GM19395 (cell line): ENCODE data around the gene HSD3B7.
A peak's percentile ranks its signal among the peaks of the same experiment; 100 is the strongest.
"Not testable (repeated sequence)": the region's sequence is repeated elsewhere in the genome, so short reads cannot be mapped to it uniquely, and the experiment has no call there.

Experiments used
- ATAC-seq: cut with Tn5 transposase; IDR thresholded peaks from one replicate; pipeline ENCODE4 v1.9.1; 2021; ENCODE audit warnings: mild to moderate bottlenecking, moderate library complexity; ENCODE audit not compliant: unreplicated experiment

The HSD3B7 gene

DNA sequence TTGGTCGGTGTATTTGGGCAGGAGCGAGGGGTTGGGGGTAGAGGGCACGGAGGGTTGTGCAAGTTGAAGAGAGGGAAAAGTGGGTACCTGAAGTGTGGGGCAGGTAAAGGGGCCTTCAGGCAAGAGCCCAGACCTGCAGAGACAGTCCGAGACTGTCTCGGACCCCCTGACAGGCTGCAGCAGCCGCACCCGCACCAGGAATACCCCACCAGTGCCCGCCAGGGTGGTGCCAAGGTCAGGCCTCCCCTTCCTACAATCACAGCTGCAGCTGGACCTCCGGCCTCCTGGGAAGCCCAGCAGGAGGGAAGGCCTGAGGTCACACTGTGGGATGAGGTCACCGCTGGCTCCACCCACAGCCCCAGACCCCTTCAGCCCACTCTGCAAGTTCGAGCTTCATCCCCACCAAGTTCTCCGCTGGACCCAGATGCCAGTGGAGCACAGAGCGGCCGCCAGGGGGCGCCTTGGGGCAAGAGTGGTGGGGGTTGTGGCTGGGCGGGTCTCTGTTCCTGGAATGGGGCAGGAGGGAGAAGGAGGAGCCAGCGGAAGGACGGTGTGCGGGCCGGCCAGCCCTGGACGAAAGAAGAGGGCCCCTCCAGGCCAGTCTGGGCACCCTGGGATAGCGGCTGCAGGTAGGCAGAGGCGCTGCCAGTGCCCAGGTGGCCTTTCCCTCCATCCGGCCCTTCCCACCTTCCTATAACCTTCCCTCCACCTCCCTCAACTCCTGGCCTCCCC lies at the start of gene HSD3B7:
TSS of gene HSD3B7 (plus strand) at position 539 of the 732 bp plus-strand sequence. CDS start 452 bp downstream, outside the sequence.
- no peak for ATAC-seq

DNA sequence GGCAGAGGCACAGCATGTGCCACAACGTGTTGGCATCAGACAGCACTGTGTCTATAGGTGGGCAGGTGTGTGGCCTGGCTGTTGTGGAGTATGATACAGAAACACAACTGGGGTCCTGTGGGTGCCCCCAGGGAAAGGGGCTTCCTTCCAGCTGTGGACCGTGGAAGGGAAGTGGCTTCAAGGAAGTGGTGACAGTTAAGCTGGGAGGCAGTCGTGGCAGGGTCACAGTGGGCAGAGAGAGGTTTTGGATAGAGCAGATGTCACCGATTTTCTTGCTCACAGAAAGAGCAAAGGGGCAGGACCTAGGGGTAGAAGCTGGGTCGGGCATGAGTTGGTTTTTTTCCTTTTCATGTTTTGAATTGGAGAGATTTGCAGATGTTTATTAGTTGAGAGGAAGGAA lies 47.3 kb upstream of the HSD3B7 start:
- no peak for ATAC-seq

DNA sequence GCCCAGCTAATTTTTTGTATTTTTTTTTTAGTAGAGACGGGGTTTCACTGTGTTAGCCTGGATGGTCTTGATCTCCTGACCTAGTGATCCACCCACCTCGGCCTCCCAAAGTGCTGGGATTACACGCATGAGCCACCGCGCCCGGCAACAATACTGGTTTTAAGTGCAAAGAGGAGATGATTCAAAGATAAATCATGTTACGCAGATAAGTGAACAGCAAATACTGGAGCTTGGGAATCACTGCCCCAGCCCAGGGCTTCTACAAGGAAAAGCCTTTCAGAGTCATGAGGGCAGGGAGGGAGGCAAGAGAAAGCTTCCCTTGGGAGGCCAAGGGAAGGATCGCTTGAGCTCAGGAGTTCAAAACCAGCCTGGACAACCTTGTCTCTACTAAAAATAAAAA lies 45.4 kb upstream of the HSD3B7 start:
- not testable (repeated sequence) for ATAC-seq

DNA sequence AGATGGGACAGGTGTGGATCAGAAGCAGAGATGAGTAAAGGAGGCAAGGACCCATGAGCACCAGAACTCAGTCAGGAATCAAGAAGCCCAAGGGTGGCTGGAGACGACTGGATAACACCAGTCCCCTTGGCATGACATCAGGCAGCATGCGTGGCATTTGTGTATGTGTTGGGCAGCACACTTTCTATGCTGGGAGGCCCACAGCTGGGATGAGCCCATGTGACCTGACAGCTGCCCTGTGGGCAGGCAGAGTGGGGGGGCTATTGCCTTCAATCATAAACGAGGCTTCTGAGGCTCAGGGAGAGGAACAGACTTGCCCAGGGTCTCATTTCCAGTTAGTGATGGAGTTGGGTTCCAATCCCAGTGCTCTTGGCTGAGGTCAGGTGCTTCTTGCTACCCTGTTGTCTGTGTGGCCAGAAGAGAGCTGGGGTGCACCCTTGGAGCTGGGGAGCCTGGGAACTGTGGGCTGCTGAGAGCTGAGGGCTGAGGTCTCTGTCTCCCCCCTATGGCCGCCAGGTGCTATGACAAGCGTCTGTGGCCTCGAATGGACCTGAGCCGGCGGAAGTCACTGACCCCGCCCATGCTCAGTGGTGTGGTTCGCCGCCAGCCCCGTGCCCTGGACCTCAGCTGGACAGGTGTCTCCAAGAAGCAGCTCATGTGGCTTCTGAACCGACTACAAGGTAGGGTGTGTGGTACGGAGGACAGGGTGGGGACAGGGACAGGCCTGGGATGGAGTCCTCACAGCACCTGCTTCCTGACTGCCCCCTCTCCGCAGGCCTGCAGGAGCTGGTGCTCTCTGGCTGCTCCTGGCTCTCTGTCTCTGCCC lies 43.2 kb upstream of the HSD3B7 start:
- ATAC-seq, result peak; percentile 89

DNA sequence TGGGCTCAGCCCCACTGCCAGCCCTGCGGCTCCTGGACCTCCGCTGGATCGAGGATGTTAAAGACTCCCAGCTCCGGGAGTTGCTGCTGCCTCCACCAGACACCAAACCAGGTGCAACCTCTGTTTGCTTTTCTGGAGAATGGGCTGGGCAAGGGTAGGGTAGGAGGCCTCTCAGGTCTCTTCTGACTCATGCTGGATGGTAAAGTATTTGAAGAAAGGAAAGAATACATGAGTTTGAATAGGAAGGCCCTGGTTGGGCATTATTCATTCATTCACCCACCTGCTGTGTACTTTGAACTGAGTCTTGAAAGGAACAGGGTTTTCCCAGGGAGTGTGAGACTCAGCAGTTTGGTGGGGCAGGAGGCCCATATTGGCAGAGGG lies 42.6 kb upstream of the HSD3B7 start:
- ATAC-seq, result peak; percentile 3

DNA sequence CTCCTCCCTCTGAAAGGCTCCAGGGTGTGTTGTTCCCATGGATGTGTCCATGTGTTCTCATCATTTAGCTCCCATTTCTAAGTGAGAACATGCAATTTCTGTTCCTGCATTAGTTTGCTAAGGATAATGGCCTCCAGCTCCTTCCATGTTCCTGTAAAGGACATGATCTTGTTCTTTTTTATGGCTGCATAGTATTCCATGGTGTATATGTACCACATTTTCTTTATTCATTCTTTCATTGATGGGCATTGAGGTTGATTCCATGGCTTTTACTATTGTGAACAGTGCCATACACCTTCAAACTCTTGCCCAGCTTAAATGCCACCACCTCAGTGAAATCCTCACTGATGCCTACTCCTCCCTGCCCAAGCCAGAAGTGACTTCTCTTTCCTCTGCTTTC lies 40.7 kb upstream of the HSD3B7 start:
- no peak for ATAC-seq

DNA sequence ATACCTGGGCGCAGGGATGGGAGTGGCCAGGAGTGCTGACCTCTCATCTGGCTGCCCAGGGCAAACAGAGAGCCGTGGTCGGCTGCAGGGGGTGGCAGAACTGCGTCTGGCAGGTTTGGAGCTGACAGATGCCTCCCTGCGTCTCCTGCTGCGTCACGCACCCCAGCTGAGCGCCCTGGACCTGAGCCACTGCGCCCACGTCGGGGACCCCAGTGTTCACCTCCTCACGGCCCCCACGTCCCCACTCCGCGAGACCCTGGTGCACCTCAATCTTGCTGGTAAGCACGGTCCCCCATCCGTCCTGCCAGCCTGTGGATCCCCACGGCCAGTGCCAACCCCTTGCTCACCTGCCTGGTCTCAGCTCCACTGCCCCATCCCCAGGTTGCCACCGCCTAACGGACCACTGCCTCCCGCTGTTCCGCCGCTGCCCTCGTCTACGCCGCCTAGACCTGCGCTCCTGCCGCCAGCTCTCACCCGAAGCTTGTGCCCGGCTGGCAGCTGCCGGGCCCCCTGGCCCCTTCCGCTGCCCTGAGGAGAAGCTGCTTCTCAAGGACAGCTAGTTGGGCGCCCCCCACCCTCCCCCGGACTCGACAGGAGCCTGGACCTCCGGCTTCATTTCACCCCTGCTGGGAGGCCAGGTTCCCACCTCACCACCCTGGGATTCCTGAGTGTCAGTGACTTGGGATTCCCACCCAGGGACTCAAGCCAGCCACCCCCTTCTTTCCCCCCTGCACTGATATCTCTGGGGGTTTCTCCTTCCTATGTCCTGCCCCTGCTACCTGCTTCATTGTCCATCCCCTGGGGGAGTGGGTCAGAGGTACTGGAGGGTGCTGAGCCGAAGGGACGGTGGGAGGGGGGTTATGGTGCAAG lies 38.1 kb upstream of the HSD3B7 start:
- no peak for ATAC-seq

DNA sequence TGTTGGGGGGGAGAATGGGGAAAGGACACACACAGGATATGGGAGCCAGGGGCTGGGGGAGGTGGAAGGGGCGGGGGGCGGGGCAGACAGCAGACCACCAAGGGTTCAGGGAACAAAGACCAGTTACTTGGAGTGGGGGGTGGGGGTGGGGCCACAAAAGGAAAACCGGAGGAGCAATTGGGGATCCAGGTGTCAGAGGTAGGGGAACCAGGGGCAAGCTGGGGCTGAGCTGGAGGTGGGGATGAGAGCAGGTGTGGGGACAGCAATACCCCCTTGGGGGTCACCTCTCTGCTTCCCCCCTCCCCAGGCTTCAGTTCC lies 37.5 kb upstream of the HSD3B7 start:
- ATAC-seq, result no peak

DNA sequence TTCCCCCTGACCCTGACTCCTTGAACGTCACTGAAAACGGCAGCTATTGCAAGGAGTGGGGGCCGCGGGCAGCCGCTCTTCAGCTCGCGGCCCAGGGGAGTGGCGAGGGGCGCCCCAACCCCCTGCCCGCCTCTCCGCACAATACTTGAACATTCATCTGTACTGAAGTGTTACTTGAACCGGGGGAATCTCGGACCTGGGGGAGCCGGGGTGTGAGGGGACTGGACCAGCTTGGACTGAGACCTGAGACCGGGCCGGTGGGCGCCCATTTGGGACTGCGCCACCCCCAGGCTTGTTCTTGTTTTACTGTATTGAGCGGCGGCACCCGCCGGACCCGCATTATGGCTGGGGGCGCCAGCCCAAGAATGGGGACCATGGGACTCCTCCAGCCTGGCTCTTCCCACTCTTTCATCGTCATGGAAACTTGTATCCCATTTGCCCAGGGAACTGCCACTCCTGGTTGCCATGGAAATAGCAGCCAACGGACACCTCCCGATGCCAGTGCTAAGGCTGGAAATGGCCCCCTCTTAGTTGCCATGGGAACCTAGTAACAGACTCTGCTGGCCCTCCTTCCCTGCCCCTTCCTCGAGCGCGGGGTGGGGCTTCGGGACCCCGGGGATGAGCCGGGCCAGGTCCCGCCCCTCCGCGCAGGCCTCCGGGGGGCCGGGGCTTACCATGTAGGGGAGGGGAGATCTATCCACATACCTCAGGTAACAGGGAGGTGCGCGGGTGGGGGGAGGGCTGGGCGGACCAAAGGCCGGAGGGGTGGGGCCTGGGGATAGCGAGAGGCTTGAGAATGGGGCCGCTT lies 36.9 kb upstream of the HSD3B7 start:
- ATAC-seq, result peak; percentile 24

DNA sequence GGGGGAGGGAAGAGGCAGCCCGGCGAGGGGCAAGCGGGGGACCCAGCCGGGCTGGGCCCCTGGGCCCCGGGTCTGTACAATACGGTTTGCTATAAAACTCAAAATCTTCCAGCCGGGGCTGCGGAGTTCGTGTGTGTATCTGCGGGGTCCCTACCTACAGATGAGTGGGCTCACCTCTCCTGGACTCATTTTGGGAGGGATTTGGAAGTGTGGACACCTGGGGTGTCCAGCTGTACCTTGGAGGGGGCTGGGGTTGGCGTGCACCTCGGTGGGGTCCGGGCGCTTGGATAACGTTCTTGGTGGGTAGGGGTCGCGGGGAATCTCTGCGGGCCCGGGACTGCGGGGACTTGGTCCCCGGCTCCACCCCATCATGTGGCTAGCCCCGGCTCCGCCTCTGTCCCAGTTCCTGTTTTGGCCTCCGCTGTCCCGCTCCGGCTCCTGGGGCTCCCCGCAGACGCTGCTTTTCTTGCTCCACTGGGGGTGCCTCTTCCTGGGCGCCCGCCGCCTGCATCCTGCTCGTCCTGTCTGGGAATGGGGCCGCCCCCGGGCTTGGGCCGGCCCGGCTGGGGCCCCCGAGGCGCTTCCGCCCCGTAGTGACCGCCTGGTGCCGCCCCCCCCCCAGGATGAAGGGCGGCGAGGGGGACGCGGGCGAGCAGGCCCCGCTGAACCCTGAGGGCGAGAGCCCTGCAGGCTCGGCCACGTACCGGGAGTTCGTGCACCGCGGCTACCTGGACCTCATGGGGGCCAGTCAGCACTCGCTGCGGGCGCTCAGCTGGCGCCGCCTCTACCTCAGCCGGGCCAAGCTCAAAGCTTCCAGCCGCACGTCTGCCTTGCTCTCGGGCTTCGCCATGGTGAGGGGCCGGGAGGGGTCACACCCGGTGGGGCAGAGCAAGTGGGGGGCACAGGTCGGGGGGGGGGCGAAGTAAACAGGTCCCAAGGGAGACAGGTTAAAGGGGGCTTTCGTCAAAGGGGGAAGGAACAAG lies 36.0 kb upstream of the HSD3B7 start, which contains the start of gene ORAI3:
TSS of gene ORAI3 (plus strand) at position 402 of the 983 bp plus-strand sequence. CDS start at position 624, 222 bp downstream.
- peak; percentile 58 for ATAC-seq

DNA sequence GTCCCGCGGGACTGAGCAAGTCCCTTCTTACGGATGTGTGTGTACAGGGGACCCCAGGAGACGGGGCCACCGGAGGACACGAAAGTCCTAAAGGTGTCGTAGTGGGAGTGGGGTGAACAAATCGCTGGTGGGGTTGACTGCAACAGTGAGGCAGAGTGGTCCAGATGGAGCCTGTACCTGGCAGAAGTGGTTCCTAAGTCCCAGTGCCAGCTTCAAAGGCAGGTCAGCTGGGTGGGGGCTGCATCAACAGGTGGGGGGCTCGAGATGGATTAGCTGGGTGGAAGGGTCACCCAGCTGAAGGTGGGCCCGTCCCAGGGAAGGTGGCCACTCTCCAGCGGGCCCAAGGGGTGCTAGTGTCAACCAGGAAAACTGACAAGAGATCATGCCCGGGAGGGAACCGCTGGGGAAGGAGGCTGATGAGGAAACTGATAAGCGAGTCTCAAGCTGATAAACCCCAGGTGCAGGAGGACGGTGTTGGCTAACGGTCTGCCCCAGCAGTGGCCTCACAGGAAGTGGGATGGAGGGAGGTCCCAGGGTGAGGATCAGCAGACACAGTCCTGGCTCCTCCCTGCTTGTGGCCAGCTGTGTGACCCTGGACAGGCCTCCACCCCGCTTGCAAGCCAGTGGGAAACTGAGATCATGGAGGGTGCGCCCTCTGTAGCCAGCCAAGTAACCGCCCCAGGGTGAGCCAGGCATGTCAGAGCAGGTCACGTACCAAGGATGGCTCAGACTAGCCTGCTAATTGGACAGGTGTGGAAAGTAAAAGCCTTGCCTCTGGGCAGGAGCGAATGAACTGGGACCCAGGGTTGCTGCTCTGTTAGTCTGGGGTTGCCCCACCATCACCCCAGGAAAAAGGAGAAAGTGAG lies 35.1 kb upstream of the HSD3B7 start:
- peak; percentile 55 for ATAC-seq

DNA sequence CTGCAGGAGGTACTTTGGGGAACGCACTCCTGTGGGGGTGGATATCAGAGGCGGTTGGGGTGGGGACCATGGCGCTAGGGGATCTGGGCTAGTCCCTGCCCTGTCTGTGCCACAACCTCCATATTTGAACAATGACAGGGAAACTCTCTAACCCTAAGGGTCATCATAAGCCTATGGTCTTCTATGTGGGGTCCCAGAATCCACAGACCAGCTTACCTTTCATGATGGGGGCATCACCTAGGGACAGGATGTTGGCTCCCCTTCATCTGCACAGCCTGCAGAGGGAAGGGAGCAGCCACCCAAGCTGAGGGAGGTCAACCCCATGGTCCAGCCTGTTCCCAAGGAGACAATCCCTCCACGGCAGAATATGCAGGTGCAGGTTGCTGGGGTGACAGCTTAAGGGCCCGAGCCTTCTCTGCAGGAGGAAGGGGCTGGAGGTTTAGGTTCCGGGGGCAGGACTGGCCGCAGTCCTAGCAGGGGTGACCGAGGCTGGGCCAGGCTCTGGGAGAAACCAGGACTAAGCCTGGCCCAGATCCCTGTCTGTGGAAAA lies 34.4 kb upstream of the HSD3B7 start:
- ATAC-seq, result no peak

DNA sequence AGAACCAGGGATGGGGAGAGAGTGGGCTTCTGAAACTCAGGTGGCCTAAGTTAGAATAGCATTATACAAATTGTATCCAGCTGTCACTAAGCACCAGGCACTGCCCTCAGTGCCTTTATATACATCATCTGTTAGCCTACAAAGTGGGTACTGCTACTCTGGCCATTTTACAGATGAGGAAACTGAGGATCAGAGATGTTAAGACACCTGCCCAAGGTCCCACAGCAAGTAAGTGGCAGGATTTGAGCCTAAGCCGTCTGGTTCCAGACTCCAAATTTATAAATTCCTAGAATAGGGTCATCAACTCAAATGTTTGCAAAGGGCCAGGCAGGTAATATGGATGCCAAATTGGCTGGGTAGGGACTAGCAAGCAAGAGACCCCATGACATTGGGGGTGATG lies 33.8 kb upstream of the HSD3B7 start:
- no peak for ATAC-seq

DNA sequence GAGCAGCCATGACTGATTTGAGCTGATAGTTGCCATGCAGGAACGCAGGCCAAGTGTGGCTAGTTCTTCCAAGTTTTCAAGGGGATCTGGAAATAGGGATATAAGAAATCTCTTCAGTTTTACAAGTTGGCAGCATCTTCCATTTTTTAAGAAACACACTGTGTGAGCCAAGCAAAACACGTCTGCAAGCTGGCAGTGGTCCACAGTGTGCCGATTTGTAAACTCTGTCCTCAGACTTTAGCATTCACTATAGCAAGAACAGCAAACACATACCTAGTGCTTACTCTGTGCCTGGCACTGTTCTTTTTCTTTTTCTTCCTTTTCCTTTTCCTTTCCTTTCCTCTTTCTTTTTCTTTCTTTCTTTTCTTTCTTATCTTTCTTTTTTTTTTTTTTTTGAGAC lies 33.3 kb upstream of the HSD3B7 start:
- no peak for ATAC-seq

DNA sequence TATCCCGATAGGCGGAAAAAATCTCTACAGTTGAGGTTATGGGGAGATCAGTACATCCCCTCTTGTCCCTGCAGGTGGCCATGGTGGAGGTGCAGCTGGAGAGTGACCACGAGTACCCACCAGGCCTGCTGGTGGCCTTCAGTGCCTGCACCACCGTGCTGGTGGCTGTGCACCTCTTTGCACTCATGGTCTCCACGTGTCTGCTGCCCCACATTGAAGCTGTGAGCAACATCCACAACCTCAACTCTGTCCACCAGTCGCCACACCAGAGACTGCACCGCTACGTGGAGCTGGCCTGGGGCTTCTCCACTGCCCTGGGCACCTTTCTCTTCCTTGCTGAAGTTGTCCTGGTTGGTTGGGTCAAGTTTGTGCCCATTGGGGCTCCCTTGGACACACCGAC lies 31.9 kb upstream of the HSD3B7 start:
- no peak for ATAC-seq

DNA sequence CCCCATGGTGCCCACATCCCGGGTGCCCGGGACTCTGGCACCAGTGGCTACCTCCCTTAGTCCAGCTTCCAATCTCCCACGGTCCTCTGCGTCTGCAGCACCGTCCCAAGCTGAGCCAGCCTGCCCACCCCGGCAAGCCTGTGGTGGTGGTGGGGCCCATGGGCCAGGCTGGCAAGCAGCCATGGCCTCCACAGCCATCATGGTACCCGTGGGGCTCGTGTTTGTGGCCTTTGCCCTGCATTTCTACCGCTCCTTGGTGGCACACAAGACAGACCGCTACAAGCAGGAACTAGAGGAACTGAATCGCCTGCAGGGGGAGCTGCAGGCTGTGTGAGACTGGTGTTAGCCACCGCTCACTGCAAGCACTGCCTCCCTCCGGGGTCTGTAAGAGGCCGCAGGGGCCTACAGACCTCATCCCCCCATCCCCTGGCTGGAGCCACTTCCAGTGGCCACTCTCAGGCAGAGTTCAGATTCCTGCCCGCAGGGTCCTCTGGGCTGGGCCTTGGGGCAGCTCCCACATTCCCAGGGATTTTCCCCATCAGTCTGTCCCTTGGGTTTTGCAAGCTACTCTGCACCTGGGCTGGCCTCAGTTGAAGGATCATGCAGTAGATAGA lies 31.4 kb upstream of the HSD3B7 start:
- ATAC-seq, result no peak

DNA sequence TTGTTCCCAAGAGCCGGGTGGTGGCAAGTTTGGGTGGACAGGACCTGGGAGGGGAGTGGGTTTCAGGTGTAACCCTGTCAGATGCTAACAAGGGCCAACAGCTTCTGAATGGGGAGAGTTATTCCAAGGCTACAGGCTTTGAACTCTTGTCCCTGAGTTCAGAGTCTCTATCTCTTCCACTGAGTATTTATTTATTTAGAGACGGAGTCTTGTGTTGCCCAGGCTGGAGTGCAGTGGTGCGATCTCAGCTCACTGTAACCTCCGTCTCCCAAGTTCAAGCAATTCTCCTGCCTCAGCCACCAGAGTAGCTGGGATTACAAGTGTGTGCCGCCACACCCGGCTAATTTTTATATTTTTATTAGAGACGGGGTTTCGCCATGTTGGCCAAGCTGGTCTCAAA lies 30.0 kb upstream of the HSD3B7 start:
- ATAC-seq, result no peak
